GM23338 (cell line): Measurements from ENCODE around the gene CATSPERZ. TPM values are rescaled to one million over a fixed set of nuclear protein-coding genes. Genes with fewer than 3 reads are reported as not detected.

Experiments
- ATAC-seq: fragments of 200-7000 bp; cut with Tn5 transposase; 3 replicates; pipeline ENCODE4 v1.9.1; 2020
- DNase-seq: peaks from one replicate; pipeline ENCODE4 v3.0.0-alpha.2; 2015; ENCODE audit warnings: low spot score
- H2AFZ ChIP-seq: fragments of 200-600 bp; sonication (generic); 2 replicates; pipeline ENCODE4 v1.8.0; 2016; ENCODE audit warnings: antibody characterized with exemption, mild to moderate bottlenecking, moderate library complexity
- H3F3A ChIP-seq: fragments of 200-600 bp; sonication (generic); replicated peaks from 2 replicates; pipeline ENCODE4 v1.8.0; 2017; ENCODE audit warnings: antibody characterized with exemption, mixed run types, low read depth
- H3K27ac ChIP-seq: fragments of 200-600 bp; sonication (generic); 2 replicates; pipeline ENCODE4 v1.6.1; 2016; ENCODE audit warnings: low read depth
- H3K27me3 ChIP-seq: fragments of 200-600 bp; sonication (generic); 2 replicates; pipeline ENCODE4 v1.8.0; 2016; ENCODE audit warnings: mild to moderate bottlenecking, mixed run types, moderate library complexity; ENCODE audit not compliant: insufficient read depth
- H3K36me3 ChIP-seq: fragments of 200-600 bp; sonication (generic); 2 replicates; pipeline ENCODE4 v1.8.0; 2016; ENCODE audit warnings: mild to moderate bottlenecking; ENCODE audit not compliant: insufficient read depth
- H3K4me1 ChIP-seq: fragments of 200-600 bp; sonication (generic); 2 replicates; pipeline ENCODE4 v1.8.0; 2016; ENCODE audit warnings: mild to moderate bottlenecking, moderate library complexity; ENCODE audit not compliant: insufficient read depth
- H3K4me2 ChIP-seq: fragments of 200-600 bp; sonication (generic); 2 replicates; pipeline ENCODE4 v1.7.1; 2017; ENCODE audit warnings: mixed run types
- H3K4me3 ChIP-seq: fragments of 200-600 bp; sonication (generic); 2 replicates; pipeline ENCODE4 v1.6.1; 2016; ENCODE audit warnings: mixed run types
- H3K79me2 ChIP-seq: fragments of 200-600 bp; sonication (generic); replicated peaks from 2 replicates; pipeline ENCODE4 v1.8.0; 2017; ENCODE audit warnings: mild to moderate bottlenecking; ENCODE audit not compliant: insufficient read depth
- H3K9me2 ChIP-seq: fragments of 200-600 bp; sonication (generic); 2 replicates; pipeline ENCODE4 v1.8.0; 2017; ENCODE audit not compliant: insufficient read depth
- H4K20me1 ChIP-seq: fragments of 200-600 bp; sonication (generic); replicated peaks from 2 replicates; pipeline ENCODE4 v1.8.0; 2017; ENCODE audit warnings: mild to moderate bottlenecking; ENCODE audit not compliant: insufficient read depth
- H3K27ac Mint-ChIP-seq: 2 replicates; pipeline ENCODE4 v1.8.0; 2020; ENCODE audit warnings: inconsistent platforms, mild to moderate bottlenecking, moderate library complexity, mixed read lengths
- H3K27me3 Mint-ChIP-seq: 3 replicates; pipeline ENCODE4 v1.8.0; 2022; ENCODE audit warnings: low read depth, mild to moderate bottlenecking, moderate library complexity, mixed read lengths, inconsistent platforms; ENCODE audit not compliant: insufficient read depth, poor library complexity
- H3K36me3 Mint-ChIP-seq: 3 replicates; pipeline ENCODE4 v1.8.0; 2021; ENCODE audit warnings: low read depth, mild to moderate bottlenecking, inconsistent platforms, moderate library complexity, mixed read lengths
- H3K4me1 Mint-ChIP-seq: 3 replicates; pipeline ENCODE4 v1.8.0; 2020; ENCODE audit warnings: mild to moderate bottlenecking, inconsistent platforms, mixed read lengths
- H3K4me3 Mint-ChIP-seq: 3 replicates; pipeline ENCODE4 v1.8.0; 2021; ENCODE audit warnings: moderate library complexity, mild to moderate bottlenecking, inconsistent platforms, mixed read lengths
- H3K9me3 Mint-ChIP-seq: 3 replicates; pipeline ENCODE4 v1.8.0; 2020; ENCODE audit warnings: moderate library complexity, mild to moderate bottlenecking, inconsistent platforms, mixed read lengths
- CREB1 ChIP-seq: fragments of 250-450 bp; sonication (Bioruptor Pico); IDR thresholded peaks from 2 replicates; pipeline ENCODE4 v1.5.0; 2020; ENCODE audit warnings: low read depth, mild to moderate bottlenecking, moderate library complexity
- NANOG ChIP-seq: IDR thresholded peaks from 2 replicates; pipeline ENCODE4 v1.6.1; 2016; ENCODE audit warnings: antibody characterized with exemption, borderline replicate concordance
- POLR2AphosphoS5 ChIP-seq: IDR thresholded peaks from 2 replicates; pipeline ENCODE4 v1.6.1; 2016; ENCODE audit warnings: antibody characterized with exemption, low read depth
- ZNF114 ChIP-seq: fragments of 250-450 bp; sonication (Bioruptor Pico); IDR thresholded peaks from 2 replicates; pipeline ENCODE4 v1.5.0; 2020; ENCODE audit warnings: mild to moderate bottlenecking, moderate library complexity
- ZNF331 ChIP-seq: fragments of 250-450 bp; sonication (Bioruptor Pico); IDR thresholded peaks from 2 replicates; pipeline ENCODE4 v1.5.0; 2020; ENCODE audit warnings: low read depth, mild to moderate bottlenecking, moderate library complexity
- polyA plus RNA-seq: library from polyadenylated mRNA; unstranded; fragments of >200 nt; fragmentation: Nextera tagmentation; extraction: Ambion mirVana; gene quantifications from 2 replicates; pipeline ENCODE4 v1.2.1, GENCODE V29; 2016
- total RNA-seq: library from RNA; depleted of rRNA; stranded (reverse); fragments of >200 nt; shearing (Covaris generic); gene quantifications from 2 replicates; pipeline ENCODE4 v1.2.3, GENCODE V29; 2014
- TF ChIP-seq, protein P1 (sequence below): IDR thresholded peaks from 2 replicates; pipeline ENCODE4 v1.6.1; 2016; ENCODE audit warnings: antibody characterized with exemption
- TF ChIP-seq, protein P2 (sequence below): fragments of 250-450 bp; sonication (Bioruptor Pico); IDR thresholded peaks from 2 replicates; pipeline ENCODE4 v1.5.0; 2020; ENCODE audit warnings: mild to moderate bottlenecking, moderate library complexity

The CATSPERZ gene
- total and polyA plus RNA-seq, 2 experiments from 2014 or later: 0.99 TPM; not detected in 1

DNA sequence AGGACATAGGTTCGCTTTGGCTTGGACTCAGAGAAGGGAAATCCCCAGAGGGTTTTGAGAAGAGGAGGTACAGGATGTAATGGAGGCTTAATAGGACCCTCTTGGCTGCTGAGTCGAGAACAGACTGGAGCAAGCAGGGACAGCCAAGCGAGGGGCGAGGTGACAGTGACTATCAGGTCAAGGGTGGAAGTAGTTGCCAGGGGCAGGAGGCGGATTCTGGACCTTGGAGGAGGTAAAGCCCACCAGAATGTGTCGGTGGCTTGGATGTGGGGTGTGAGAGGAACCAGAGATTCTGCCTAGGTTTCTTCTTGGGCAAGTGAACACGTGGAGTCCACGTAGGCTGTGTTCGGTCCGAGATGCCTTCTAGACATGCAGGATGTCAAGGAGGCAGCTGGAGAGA, 12.8 kb downstream of the CATSPERZ start:
- no peak overlapping the region; the same call in 1 of the 2 replicates for H3K27ac Mint-ChIP-seq
- no peak for TF ChIP-seq ZNF331
- no peak for TF ChIP-seq CREB1 (CRISPR knock-in tag)
- TF ChIP-seq ZNF114 (CRISPR knock-in tag): no peak
- DNase-seq: no peak
- no peak overlapping the region for H2AFZ ChIP-seq
- H3K4me1 Mint-ChIP-seq: peaks cover 8% of the 10 kb centered on the region; the same call in 2 of the 3 replicates
- peaks cover 30% of the 10 kb centered on the region for H3K79me2 ChIP-seq
- peaks cover 5% of the 10 kb centered on the region for H3K4me1 ChIP-seq
- H3K36me3 Mint-ChIP-seq: peaks cover 35% of the 10 kb centered on the region
- no peak overlapping the region for H3K4me2 ChIP-seq
- ATAC-seq: no peak
- no peak overlapping the region for H3K4me3 ChIP-seq
- H3K27ac ChIP-seq: no peak overlapping the region
- no peaks in the 10 kb centered on the region; the same call in 1 of the 2 replicates for H3K36me3 ChIP-seq
- H3F3A ChIP-seq: peaks cover 19% of the 10 kb centered on the region; the same call in 1 of the 2 replicates
- no peaks in the 10 kb centered on the region; the same call in 1 of the 3 replicates for H3K9me3 Mint-ChIP-seq
- H3K9me2 ChIP-seq: no peaks in the 10 kb centered on the region
- peaks cover 25% of the 10 kb centered on the region for H3K27me3 Mint-ChIP-seq
- H3K27me3 ChIP-seq: no peaks in the 10 kb centered on the region
- H4K20me1 ChIP-seq: no peaks in the 10 kb centered on the region; the same call in none of the 2 replicates
- H3K4me3 Mint-ChIP-seq: no peak overlapping the region; the same call in 2 of the 3 replicates

DNA sequence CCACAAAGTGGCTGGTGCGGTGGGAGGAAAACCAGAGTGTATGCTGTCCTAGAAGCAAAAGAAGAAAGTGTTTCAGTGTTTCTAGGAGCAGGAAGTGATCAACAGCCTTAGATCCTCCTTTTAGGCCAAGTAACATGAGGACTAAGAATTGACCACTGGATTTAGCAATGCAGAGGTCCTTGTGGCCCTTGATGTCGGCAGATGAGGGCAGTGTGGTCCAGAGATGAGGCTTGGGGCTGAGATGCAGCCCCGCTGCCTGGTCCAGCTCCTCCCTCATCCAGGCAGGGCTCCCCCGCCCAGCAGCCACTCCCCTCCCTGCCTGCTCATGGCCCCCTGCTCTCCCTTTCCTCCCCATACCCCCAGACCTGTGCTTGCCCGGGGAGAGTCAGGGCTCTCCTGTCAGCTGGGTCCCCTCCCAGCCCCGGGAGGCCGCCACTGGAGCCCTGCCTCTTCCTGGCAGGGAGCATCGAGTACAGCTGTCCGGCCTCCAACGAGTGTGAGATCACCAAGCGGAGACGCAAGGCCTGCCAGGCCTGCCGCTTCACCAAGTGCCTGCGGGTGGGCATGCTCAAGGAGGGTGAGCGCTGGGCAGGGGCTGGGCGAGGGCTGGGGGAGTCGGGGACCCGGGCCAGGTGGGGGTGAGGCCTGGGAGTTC, 13.5 kb downstream of the CATSPERZ start:
- Histone ChIP-seq H3K36me3 (no peaks in the 10 kb centered on the region; the same call in 1 of the 2 replicates), H3K4me2 (no peak overlapping the region), H3K4me1 (peaks cover 5% of the 10 kb centered on the region), H4K20me1 (no peaks in the 10 kb centered on the region; the same call in 1 of the 2 replicates), H3K4me3 (no peak overlapping the region), H3K27me3 (no peaks in the 10 kb centered on the region), H3K9me2 (no peaks in the 10 kb centered on the region), H3K79me2 (peaks cover 32% of the 10 kb centered on the region), H2AFZ (no peak overlapping the region), H3F3A (peaks cover 19% of the 10 kb centered on the region; the same call in 1 of the 2 replicates), H3K27ac (no peak overlapping the region)
- H3K36me3 Mint-ChIP-seq: peaks cover 34% of the 10 kb centered on the region
- TF ChIP-seq, protein P1, sequence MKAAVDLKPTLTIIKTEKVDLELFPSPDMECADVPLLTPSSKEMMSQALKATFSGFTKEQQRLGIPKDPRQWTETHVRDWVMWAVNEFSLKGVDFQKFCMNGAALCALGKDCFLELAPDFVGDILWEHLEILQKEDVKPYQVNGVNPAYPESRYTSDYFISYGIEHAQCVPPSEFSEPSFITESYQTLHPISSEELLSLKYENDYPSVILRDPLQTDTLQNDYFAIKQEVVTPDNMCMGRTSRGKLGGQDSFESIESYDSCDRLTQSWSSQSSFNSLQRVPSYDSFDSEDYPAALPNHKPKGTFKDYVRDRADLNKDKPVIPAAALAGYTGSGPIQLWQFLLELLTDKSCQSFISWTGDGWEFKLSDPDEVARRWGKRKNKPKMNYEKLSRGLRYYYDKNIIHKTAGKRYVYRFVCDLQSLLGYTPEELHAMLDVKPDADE: no peak
- TF ChIP-seq NANOG: no peak
- TF ChIP-seq, protein P2, sequence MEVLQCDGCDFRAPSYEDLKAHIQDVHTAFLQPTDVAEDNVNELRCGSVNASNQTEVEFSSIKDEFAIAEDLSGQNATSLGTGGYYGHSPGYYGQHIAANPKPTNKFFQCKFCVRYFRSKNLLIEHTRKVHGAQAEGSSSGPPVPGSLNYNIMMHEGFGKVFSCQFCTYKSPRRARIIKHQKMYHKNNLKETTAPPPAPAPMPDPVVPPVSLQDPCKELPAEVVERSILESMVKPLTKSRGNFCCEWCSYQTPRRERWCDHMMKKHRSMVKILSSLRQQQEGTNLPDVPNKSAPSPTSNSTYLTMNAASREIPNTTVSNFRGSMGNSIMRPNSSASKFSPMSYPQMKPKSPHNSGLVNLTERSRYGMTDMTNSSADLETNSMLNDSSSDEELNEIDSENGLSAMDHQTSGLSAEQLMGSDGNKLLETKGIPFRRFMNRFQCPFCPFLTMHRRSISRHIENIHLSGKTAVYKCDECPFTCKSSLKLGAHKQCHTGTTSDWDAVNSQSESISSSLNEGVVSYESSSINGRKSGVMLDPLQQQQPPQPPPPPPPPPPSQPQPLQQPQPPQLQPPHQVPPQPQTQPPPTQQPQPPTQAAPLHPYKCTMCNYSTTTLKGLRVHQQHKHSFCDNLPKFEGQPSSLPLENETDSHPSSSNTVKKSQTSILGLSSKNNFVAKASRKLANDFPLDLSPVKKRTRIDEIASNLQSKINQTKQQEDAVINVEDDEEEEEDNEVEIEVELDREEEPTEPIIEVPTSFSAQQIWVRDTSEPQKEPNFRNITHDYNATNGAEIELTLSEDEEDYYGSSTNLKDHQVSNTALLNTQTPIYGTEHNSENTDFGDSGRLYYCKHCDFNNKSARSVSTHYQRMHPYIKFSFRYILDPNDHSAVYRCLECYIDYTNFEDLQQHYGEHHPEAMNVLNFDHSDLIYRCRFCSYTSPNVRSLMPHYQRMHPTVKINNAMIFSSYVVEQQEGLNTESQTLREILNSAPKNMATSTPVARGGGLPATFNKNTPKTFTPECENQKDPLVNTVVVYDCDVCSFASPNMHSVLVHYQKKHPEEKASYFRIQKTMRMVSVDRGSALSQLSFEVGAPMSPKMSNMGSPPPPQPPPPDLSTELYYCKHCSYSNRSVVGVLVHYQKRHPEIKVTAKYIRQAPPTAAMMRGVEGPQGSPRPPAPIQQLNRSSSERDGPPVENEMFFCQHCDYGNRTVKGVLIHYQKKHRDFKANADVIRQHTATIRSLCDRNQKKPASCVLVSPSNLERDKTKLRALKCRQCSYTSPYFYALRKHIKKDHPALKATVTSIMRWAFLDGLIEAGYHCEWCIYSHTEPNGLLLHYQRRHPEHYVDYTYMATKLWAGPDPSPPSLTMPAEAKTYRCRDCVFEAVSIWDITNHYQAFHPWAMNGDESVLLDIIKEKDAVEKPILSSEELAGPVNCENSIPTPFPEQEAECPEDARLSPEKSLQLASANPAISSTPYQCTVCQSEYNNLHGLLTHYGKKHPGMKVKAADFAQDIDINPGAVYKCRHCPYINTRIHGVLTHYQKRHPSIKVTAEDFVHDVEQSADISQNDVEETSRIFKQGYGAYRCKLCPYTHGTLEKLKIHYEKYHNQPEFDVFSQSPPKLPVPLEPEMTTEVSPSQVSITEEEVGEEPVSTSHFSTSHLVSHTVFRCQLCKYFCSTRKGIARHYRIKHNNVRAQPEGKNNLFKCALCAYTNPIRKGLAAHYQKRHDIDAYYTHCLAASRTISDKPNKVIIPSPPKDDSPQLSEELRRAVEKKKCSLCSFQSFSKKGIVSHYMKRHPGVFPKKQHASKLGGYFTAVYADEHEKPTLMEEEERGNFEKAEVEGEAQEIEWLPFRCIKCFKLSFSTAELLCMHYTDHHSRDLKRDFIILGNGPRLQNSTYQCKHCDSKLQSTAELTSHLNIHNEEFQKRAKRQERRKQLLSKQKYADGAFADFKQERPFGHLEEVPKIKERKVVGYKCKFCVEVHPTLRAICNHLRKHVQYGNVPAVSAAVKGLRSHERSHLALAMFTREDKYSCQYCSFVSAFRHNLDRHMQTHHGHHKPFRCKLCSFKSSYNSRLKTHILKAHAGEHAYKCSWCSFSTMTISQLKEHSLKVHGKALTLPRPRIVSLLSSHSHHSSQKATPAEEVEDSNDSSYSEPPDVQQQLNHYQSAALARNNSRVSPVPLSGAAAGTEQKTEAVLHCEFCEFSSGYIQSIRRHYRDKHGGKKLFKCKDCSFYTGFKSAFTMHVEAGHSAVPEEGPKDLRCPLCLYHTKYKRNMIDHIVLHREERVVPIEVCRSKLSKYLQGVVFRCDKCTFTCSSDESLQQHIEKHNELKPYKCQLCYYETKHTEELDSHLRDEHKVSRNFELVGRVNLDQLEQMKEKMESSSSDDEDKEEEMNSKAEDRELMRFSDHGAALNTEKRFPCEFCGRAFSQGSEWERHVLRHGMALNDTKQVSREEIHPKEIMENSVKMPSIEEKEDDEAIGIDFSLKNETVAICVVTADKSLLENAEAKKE (CRISPR knock-in tag): no peak
- no peak for TF ChIP-seq ZNF114 (CRISPR knock-in tag)
- TF ChIP-seq ZNF331: no peak
- TF ChIP-seq POLR2AphosphoS5: no peak
- H3K27ac Mint-ChIP-seq: no peak overlapping the region
- ATAC-seq (no peak), DNase-seq (no peak)
- H3K9me3 Mint-ChIP-seq: no peaks in the 10 kb centered on the region; the same call in 1 of the 3 replicates
- H3K4me3 Mint-ChIP-seq: no peak overlapping the region; the same call in 2 of the 3 replicates
- peaks cover 27% of the 10 kb centered on the region for H3K27me3 Mint-ChIP-seq
- peaks cover 8% of the 10 kb centered on the region; the same call in 2 of the 3 replicates for H3K4me1 Mint-ChIP-seq
